ENCODE measurements around the gene SPAG17. TPM values are rescaled to one million over a fixed set of nuclear protein-coding genes. Genes with fewer than 3 reads are reported as not detected.

SPAG17 gene
- total RNA-seq, 1 experiment from 2014 or later, result not detected

DNA sequence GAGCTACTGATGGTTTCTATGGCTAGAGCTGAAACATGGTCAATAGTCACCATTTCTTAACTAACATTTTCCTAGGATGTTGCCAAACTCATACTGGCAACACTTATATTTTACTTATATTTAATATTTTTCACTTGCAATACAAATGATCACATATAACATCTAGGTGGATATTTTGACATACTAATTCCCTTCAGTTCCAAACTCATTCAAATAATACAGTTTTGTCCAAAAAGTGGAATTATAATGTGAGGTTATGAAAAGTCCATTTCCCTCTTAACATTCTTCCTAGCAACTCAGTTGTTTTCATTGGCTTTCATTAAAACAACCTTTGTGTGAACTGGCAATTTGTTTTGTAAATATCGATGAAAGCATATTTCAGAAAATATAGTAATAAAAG is 16.0 kb downstream of the SPAG17 start:
- Histone ChIP-seq H3K9me3 (ENCODE audit: control insufficient read depth in 1 of 2, insufficient read depth in 1 of 2, low read depth in 1 of 2, low read length in 2 of 2) (no peaks in the 10 kb centered on the region), H3K9ac (ENCODE audit: low read length) (no peak overlapping the region), H3K4me2 (ENCODE audit: low read length) (no peak overlapping the region), H3K9me2 (ENCODE audit: insufficient read depth) (no peaks in the 10 kb centered on the region), H3K4me3 (replicated peaks in 1 of 2; ENCODE audit: low read depth in 1 of 2, low read length in 2 of 2) (no peak overlapping the region), H3K27ac (ENCODE audit: low read depth, low read length) (no peak overlapping the region), H3K79me2 (ENCODE audit: insufficient read depth, low read length) (no peaks in the 10 kb centered on the region), H3K27me3 (ENCODE audit: insufficient read depth, low read length) (peaks cover 13% of the 10 kb centered on the region), H3K36me3 (ENCODE audit: control insufficient read depth in 1 of 2, insufficient read depth in 2 of 2, low read length in 2 of 2) (no peaks in the 10 kb centered on the region), H2AFZ (ENCODE audit: low read depth, low read length, poor library complexity, severe bottlenecking) (no peak overlapping the region), H3K4me1 (ENCODE audit: control insufficient read depth in 1 of 2, insufficient read depth in 2 of 2, low read length in 2 of 2) (no peaks in the 10 kb centered on the region), H4K20me1 (ENCODE audit: insufficient read depth) (no peaks in the 10 kb centered on the region; the same call in 1 of the 2 replicates)
- no peak for DNase-seq (ENCODE audit: low read depth, low spot score)
- CTCF ChIA-PET, result no interaction called here
- RAD21 ChIA-PET (ENCODE audit: low non-redundant PET in 1 of 2, low total read pairs in 2 of 2, uncharacterized antibody in 2 of 2, unreplicated experiment in 2 of 2), result no interaction called here
- TF ChIP-seq SP1 (IDR thresholded peaks at IDR 0.05; ENCODE audit: low read depth), result no peak
- TF ChIP-seq ELF1 (IDR thresholded peaks at IDR 0.05; ENCODE audit: borderline replicate concordance, low read depth), result no peak
- no peak for TF ChIP-seq EGR1 (IDR thresholded peaks at IDR 0.05; ENCODE audit: low read depth)
- TF ChIP-seq EZH2phosphoT487 (IDR thresholded peaks at IDR 0.05; ENCODE audit: borderline replicate concordance), result no peak
- TF ChIP-seq CEBPB (IDR thresholded peaks at IDR 0.05; ENCODE audit: low read depth), result no peak
- TF ChIP-seq ZNF274 (IDR thresholded peaks at IDR 0.05; ENCODE audit: low read depth, low read length), result no peak
- TF ChIP-seq, protein P1, sequence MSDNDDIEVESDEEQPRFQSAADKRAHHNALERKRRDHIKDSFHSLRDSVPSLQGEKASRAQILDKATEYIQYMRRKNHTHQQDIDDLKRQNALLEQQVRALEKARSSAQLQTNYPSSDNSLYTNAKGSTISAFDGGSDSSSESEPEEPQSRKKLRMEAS (IDR thresholded peaks at IDR 0.05), result no peak
- TF ChIP-seq ZFX (IDR thresholded peaks at IDR 0.05), result no peak
- no peak for TF ChIP-seq RAD21 (IDR thresholded peaks at IDR 0.05; ENCODE audit: low read depth)
- TF ChIP-seq, protein P2, sequence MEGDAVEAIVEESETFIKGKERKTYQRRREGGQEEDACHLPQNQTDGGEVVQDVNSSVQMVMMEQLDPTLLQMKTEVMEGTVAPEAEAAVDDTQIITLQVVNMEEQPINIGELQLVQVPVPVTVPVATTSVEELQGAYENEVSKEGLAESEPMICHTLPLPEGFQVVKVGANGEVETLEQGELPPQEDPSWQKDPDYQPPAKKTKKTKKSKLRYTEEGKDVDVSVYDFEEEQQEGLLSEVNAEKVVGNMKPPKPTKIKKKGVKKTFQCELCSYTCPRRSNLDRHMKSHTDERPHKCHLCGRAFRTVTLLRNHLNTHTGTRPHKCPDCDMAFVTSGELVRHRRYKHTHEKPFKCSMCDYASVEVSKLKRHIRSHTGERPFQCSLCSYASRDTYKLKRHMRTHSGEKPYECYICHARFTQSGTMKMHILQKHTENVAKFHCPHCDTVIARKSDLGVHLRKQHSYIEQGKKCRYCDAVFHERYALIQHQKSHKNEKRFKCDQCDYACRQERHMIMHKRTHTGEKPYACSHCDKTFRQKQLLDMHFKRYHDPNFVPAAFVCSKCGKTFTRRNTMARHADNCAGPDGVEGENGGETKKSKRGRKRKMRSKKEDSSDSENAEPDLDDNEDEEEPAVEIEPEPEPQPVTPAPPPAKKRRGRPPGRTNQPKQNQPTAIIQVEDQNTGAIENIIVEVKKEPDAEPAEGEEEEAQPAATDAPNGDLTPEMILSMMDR (IDR thresholded peaks at IDR 0.05 in 2 of 3, conservative IDR thresholded peaks at IDR 0.05 in 1 of 3; ENCODE audit: borderline replicate concordance in 1 of 3, insufficient read depth in 1 of 3, low read depth in 2 of 3, low read length in 2 of 3), result no peak
- TF ChIP-seq CBX3 (IDR thresholded peaks at IDR 0.05; ENCODE audit: low read depth), result no peak
- TF ChIP-seq TCF7L2 (IDR thresholded peaks at IDR 0.05; ENCODE audit: borderline replicate concordance, extremely low read depth, insufficient read depth, insufficient read length), result no peak
- no peak for TF ChIP-seq EZH2 (IDR thresholded peaks at IDR 0.05)
- BruUV-seq (replicated peaks), result no TSS peak
- no peak for ATAC-seq
- intact Hi-C loops (cut with micrococcal nuclease), result no loop called here
- POLR2A ChIA-PET, result no interaction called here

Measured in HCT116 (cell line).